ENCODE measurements around the gene UROC1.
A peak's percentile ranks its signal among the peaks of the same experiment; 100 is the strongest.

The UROC1 gene

GRCh38 chr3:126530171-126531050 is 12.8 kb upstream of the UROC1 start:
- no peak for DNase-seq (ENCODE audit: low spot score)

- no peak for DNase-seq (ENCODE audit: low spot score)
Measured at GRCh38 chr3:126529585-126530170, 12.1 kb upstream of the UROC1 start.

- DNase-seq (ENCODE audit: low spot score) = no peak
Measured at GRCh38 chr3:126528800-126529541, 11.4 kb upstream of the UROC1 start.

- no peak for DNase-seq (ENCODE audit: low spot score)
Measured at GRCh38 chr3:126528419-126528799, 10.8 kb upstream of the UROC1 start.

GRCh38 chr3:126527455-126528211 is 10.1 kb upstream of the UROC1 start:
- DNase-seq (ENCODE audit: low spot score) = no peak

GRCh38 chr3:126527006-126527405 is 9.4 kb upstream of the UROC1 start:
- no peak for DNase-seq (ENCODE audit: low spot score)

GRCh38 chr3:126526668-126527005 is 9.1 kb upstream of the UROC1 start:
- DNase-seq (ENCODE audit: low spot score) = no peak

- no peak for DNase-seq (ENCODE audit: low spot score)
Measured at GRCh38 chr3:126525853-126526667, 8.5 kb upstream of the UROC1 start.

GRCh38 chr3:126525091-126525852 is 7.7 kb upstream of the UROC1 start:
- DNase-seq (ENCODE audit: low spot score) = no peak

GRCh38 chr3:126524429-126524988 is 6.9 kb upstream of the UROC1 start:
- DNase-seq (ENCODE audit: low spot score) = no peak

- DNase-seq (ENCODE audit: low spot score) = peak; percentile 53
Measured at GRCh38 chr3:126523745-126524428, 6.3 kb upstream of the UROC1 start, which contains the start of gene CHST13. CHST13 (plus strand) TSS chr3:126524155; CDS start chr3:126524333, 178 bp downstream.

- DNase-seq (ENCODE audit: low spot score) = peak; percentile 45
Measured at GRCh38 chr3:126522363-126522788, 4.8 kb upstream of the UROC1 start.

- DNase-seq (ENCODE audit: low spot score) = no peak
Measured at GRCh38 chr3:126521122-126521891, 3.7 kb upstream of the UROC1 start.

GRCh38 chr3:126519506-126520455 is 2.2 kb upstream of the UROC1 start:
- no peak for DNase-seq (ENCODE audit: low spot score)

- DNase-seq (ENCODE audit: low spot score) = no peak
Measured at GRCh38 chr3:126518779-126519177, 1.2 kb upstream of the UROC1 start.

GRCh38 chr3:126517986-126518778 is 609 bp upstream of the UROC1 start:
- DNase-seq (ENCODE audit: low spot score) = no peak

- no peak for DNase-seq (ENCODE audit: low spot score)
Measured at GRCh38 chr3:126516936-126517290, 660 bp downstream of the UROC1 start.

Measured in RKO (cell line).